CD4-positive, alpha-beta memory T cell (primary cell): ENCODE data around the gene MED26. TPM values are rescaled to one million over a fixed set of nuclear protein-coding genes. Genes with fewer than 3 reads are reported as not detected.

Experiments
- CTCF ChIA-PET: fragments of 350-600 bp; sonication (Branson Sonifier 250); formaldehyde crosslinking; loops from one replicate; lab custom pipeline; 2021; ENCODE audit warnings: inconsistent platforms; ENCODE audit not compliant: partially characterized antibody; lab: Charles Lee
- POLR2A ChIA-PET: fragments of 350-600 bp; sonication (Branson Sonifier 250); formaldehyde crosslinking; loops from one replicate; lab custom pipeline; 2021; ENCODE audit not compliant: partially characterized antibody; lab: Charles Lee
- DNase-seq, 5 donors: peaks; one replicate each; pipeline versions ENCODE4 v3.0.0 to v3.0.0-alpha.2; 2020 to 2022; ENCODE audit warnings: mixed read lengths in 1 of 5
- H3K27ac ChIP-seq: one replicate; pipeline ENCODE4 v1.7.0; 2013; ENCODE audit warnings: low read depth, low read length
- H3K27me3 ChIP-seq: 2 replicates; pipeline ENCODE4 v1.7.0; 2013; ENCODE audit warnings: mild to moderate bottlenecking, low read length, moderate library complexity; ENCODE audit not compliant: insufficient read depth
- H3K36me3 ChIP-seq: 2 replicates; pipeline ENCODE4 v1.7.0; 2013; ENCODE audit warnings: mild to moderate bottlenecking, low read length, moderate library complexity; ENCODE audit not compliant: insufficient read depth
- H3K4me1 ChIP-seq: 2 replicates; pipeline ENCODE4 v1.7.0; 2013; ENCODE audit warnings: mild to moderate bottlenecking, low read length, moderate library complexity; ENCODE audit not compliant: insufficient read depth
- H3K4me3 ChIP-seq, 2 donors: one replicate each; pipeline ENCODE4 v1.7.0; 2013; ENCODE audit warnings: low read length in 2 of 2, mild to moderate bottlenecking in 1 of 2
- H3K9me3 ChIP-seq, 2 donors: one replicate each; pipeline ENCODE4 v1.7.0; 2013; ENCODE audit warnings: low read length in 2 of 2, control low read depth in 1 of 2; ENCODE audit not compliant: control insufficient read depth in 1 of 2
- H3K27ac Mint-ChIP-seq, 7 donors: one replicate each; pipeline ENCODE4 v1.8.0; 2020 to 2021; ENCODE audit warnings: mixed read lengths in 7 of 7, mild to moderate bottlenecking in 6 of 7, inconsistent platforms in 3 of 7, moderate library complexity in 3 of 7
- H3K27me3 Mint-ChIP-seq, 2 donors: one replicate each; pipeline ENCODE4 v1.8.0; 2020 to 2021; ENCODE audit warnings: mixed read lengths in 2 of 2
- H3K36me3 Mint-ChIP-seq, 2 donors: one replicate each; pipeline ENCODE4 v1.8.0; 2020 to 2021; ENCODE audit warnings: mixed read lengths in 2 of 2, inconsistent platforms in 1 of 2, mild to moderate bottlenecking in 1 of 2
- H3K4me1 Mint-ChIP-seq, 4 donors: one replicate each; pipeline ENCODE4 v1.8.0; 2020 to 2021; ENCODE audit warnings: mixed read lengths in 4 of 4, mild to moderate bottlenecking in 1 of 4
- H3K4me3 Mint-ChIP-seq, 8 donors: one replicate each; pipeline ENCODE4 v1.8.0; 2020 to 2021; ENCODE audit warnings: mixed read lengths in 8 of 8, mild to moderate bottlenecking in 7 of 8, moderate library complexity in 6 of 8, inconsistent platforms in 3 of 8
- H3K9me3 Mint-ChIP-seq, 8 donors: one replicate each; pipeline ENCODE4 v1.8.0; 2020 to 2021; ENCODE audit warnings: mixed read lengths in 8 of 8, mild to moderate bottlenecking in 5 of 8, inconsistent platforms in 3 of 8, moderate library complexity in 1 of 8
- intact Hi-C: fragments of 100-400 bp; cut with micrococcal nuclease; formaldehyde crosslinking; loops from one replicate; pipeline ENCODE4 v1.15.1; 2023
- polyA plus RNA-seq, 2 donors: library from polyadenylated mRNA; unstranded; fragments of 300-500 nt; fragmentation: Illumina TruSeq; gene quantifications; one replicate each; pipeline ENCODE4 v1.2.3, GENCODE V29; 2021
- total RNA-seq, 2 experiments: library from RNA; stranded (reverse); gene quantifications; one replicate each; pipeline ENCODE4 v1.2.3, GENCODE V29; 2021

The MED26 gene
- total and polyA plus RNA-seq, 4 experiments from 2014 or later = 3.3 to 18.6 (median 11.2) TPM

- Mint-ChIP-seq H3K4me1 (peaks cover 53 to 93% (median 74%) of the 10 kb centered on the region in 4 donors), H3K27me3 (no peaks in the 10 kb centered on the region), H3K27ac (peak overlapping the region; percentile 96 to 99 (median 97)), H3K9me3 (peaks cover 0 to 3% (median 0%) of the 10 kb centered on the region in 8 donors), H3K4me3 (peak overlapping the region; percentile 70 to 90 (median 80)), H3K36me3 (peaks cover 2 to 8% of the 10 kb centered on the region in 2 donors)
- Histone ChIP-seq H3K27ac (peak overlapping the region; percentile 58), H3K36me3 (peaks cover 10% of the 10 kb centered on the region), H3K4me1 (peaks cover 86% of the 10 kb centered on the region), H3K9me3 (no peaks in the 10 kb centered on the region), H3K27me3 (no peaks in the 10 kb centered on the region), H3K4me3 (peak overlapping the region; percentile 45 to 52)
- peak; percentile 89 to 99 (median 91) for DNase-seq
- POLR2A ChIA-PET = interaction anchor here (0.9 to 11.2 kb wide), 15 partner anchors 9 to 260 kb away, joined by 3 to 109 read pairs (median 4); partner anchors contain the start of genes C19orf44, CALR3, KLF2 and MED26
- intact Hi-C loops = loop anchor here (1.0 kb wide), 4 partner anchors 12 to 44 kb away; partner anchors contain the start of genes CHERP, MED26 and SLC35E1
- CTCF ChIA-PET = interaction anchor here (0.7 to 2.1 kb wide), 6 partner anchors 11 to 44 kb away, joined by 3 to 8 read pairs (median 3); partner anchors contain the start of genes CHERP and MED26
These were observed 43.5 kb downstream of the MED26 start for GRCh38 chr19:16584248-16585093.

- H3K4me3 ChIP-seq = no peak overlapping the region
- peaks cover 43 to 83% (median 64%) of the 10 kb centered on the region in 4 donors for H3K4me1 Mint-ChIP-seq
- peaks cover 0 to 3% (median 0%) of the 10 kb centered on the region in 8 donors for H3K9me3 Mint-ChIP-seq
- ChIA-PET POLR2A (interaction anchor here (0.6 to 11.2 kb wide), 4 partner anchors 10 to 343 kb away, joined by 5 to 109 read pairs (median 6); partner anchors contain the start of genes MED26 and SLC35E1), CTCF (no interaction called here)
- H3K27ac Mint-ChIP-seq = peak overlapping the region; percentile 73 to 98 (median 97)
- H3K36me3 Mint-ChIP-seq = peaks cover 10 to 18% of the 10 kb centered on the region in 2 donors
- H3K27ac ChIP-seq = peak overlapping the region; percentile 57
- H3K4me3 Mint-ChIP-seq = peak overlapping the region in 3 of 8 donors; percentile 59 to 65 (median 61)
- H3K9me3 ChIP-seq = no peaks in the 10 kb centered on the region
- no peak for DNase-seq
- intact Hi-C loops = no loop called here
- H3K36me3 ChIP-seq = peaks cover 22% of the 10 kb centered on the region
- peaks cover 68% of the 10 kb centered on the region for H3K4me1 ChIP-seq
- H3K27me3 Mint-ChIP-seq = no peaks in the 10 kb centered on the region
- no peaks in the 10 kb centered on the region for H3K27me3 ChIP-seq
These were observed 45.3 kb downstream of the MED26 start for GRCh38 chr19:16582486-16583261.

- CTCF ChIA-PET = no interaction called here
- peaks cover 61% of the 10 kb centered on the region for H3K4me1 ChIP-seq
- H3K27me3 Mint-ChIP-seq = no peaks in the 10 kb centered on the region
- POLR2A ChIA-PET = interaction anchor here (1.3 to 11.2 kb wide), 3 partner anchors 9 to 46 kb away, joined by 5 to 109 read pairs (median 7); partner anchors contain the start of genes MED26 and SLC35E1
- H3K36me3 ChIP-seq = peaks cover 22% of the 10 kb centered on the region
- no peaks in the 10 kb centered on the region for H3K27me3 ChIP-seq
- H3K4me3 ChIP-seq = no peak overlapping the region
- peaks cover 0 to 3% (median 0%) of the 10 kb centered on the region in 8 donors for H3K9me3 Mint-ChIP-seq
- H3K27ac ChIP-seq = no peak overlapping the region
- intact Hi-C loops = no loop called here
- peaks cover 10 to 21% of the 10 kb centered on the region in 2 donors for H3K36me3 Mint-ChIP-seq
- peak overlapping the region in 6 of 7 donors; percentile 25 to 97 (median 74) for H3K27ac Mint-ChIP-seq
- H3K9me3 ChIP-seq = no peaks in the 10 kb centered on the region
- no peak for DNase-seq
- peak overlapping the region in 3 of 8 donors; percentile 18 to 65 (median 22) for H3K4me3 Mint-ChIP-seq
- peaks cover 39 to 79% (median 59%) of the 10 kb centered on the region in 4 donors for H3K4me1 Mint-ChIP-seq
These were observed 46.0 kb downstream of the MED26 start for GRCh38 chr19:16581971-16582343.

- Histone ChIP-seq H3K4me1 (peaks cover 55% of the 10 kb centered on the region), H3K27ac (no peak overlapping the region), H3K27me3 (no peaks in the 10 kb centered on the region), H3K4me3 (no peak overlapping the region), H3K9me3 (no peaks in the 10 kb centered on the region), H3K36me3 (peaks cover 23% of the 10 kb centered on the region)
- DNase-seq = no peak
- peak overlapping the region in 1 of 8 donors; percentile 65 for H3K4me3 Mint-ChIP-seq
- peaks cover 37 to 73% (median 55%) of the 10 kb centered on the region in 4 donors for H3K4me1 Mint-ChIP-seq
- ChIA-PET CTCF (no interaction called here), POLR2A (interaction anchor here (1.4 to 11.2 kb wide), 3 partner anchors 9 to 15 kb away, joined by 3 to 109 read pairs (median 7); partner anchors contain the start of gene SLC35E1)
- intact Hi-C loops = no loop called here
- H3K9me3 Mint-ChIP-seq = peaks cover 0 to 3% (median 0%) of the 10 kb centered on the region in 8 donors
- H3K27ac Mint-ChIP-seq = peak overlapping the region in 6 of 7 donors; percentile 53 to 97 (median 71)
- no peaks in the 10 kb centered on the region for H3K27me3 Mint-ChIP-seq
- H3K36me3 Mint-ChIP-seq = peaks cover 12 to 23% of the 10 kb centered on the region in 2 donors
These were observed 46.6 kb downstream of the MED26 start for GRCh38 chr19:16581145-16581970.

- H3K36me3 ChIP-seq = peaks cover 29% of the 10 kb centered on the region
- DNase-seq = no peak
- no peaks in the 10 kb centered on the region for H3K27me3 ChIP-seq
- intact Hi-C loops = no loop called here
- peaks cover 48% of the 10 kb centered on the region for H3K4me1 ChIP-seq
- H3K27ac ChIP-seq = no peak overlapping the region
- H3K4me1 Mint-ChIP-seq = peaks cover 22 to 66% (median 49%) of the 10 kb centered on the region in 4 donors
- peak overlapping the region; percentile 3 to 79 (median 61) for H3K27ac Mint-ChIP-seq
- H3K9me3 ChIP-seq = no peaks in the 10 kb centered on the region
- H3K4me3 ChIP-seq = no peak overlapping the region
- no peaks in the 10 kb centered on the region for H3K27me3 Mint-ChIP-seq
- peaks cover 0 to 3% (median 0%) of the 10 kb centered on the region in 8 donors for H3K9me3 Mint-ChIP-seq
- CTCF ChIA-PET = interaction anchor here (0.5 to 1.2 kb wide), 2 partner anchors 52 to 77 kb away, joined by 3 read pairs; no protein-coding TSS in a partner anchor
- H3K36me3 Mint-ChIP-seq = peaks cover 19 to 34% of the 10 kb centered on the region in 2 donors
- H3K4me3 Mint-ChIP-seq = peak overlapping the region in 1 of 8 donors; percentile 4
- POLR2A ChIA-PET = interaction anchor here (0.8 kb wide), 1 partner anchor 13 kb away, joined by 3 read pairs; no protein-coding TSS in a partner anchor
These were observed 48.6 kb downstream of the MED26 start for GRCh38 chr19:16579381-16579780.

GRCh38 chr19:16577531-16577985 is 50.4 kb downstream of the MED26 start:
- H3K9me3 Mint-ChIP-seq = peaks cover 0 to 3% (median 0%) of the 10 kb centered on the region in 8 donors
- Histone ChIP-seq H3K4me3 (no peak overlapping the region), H3K27me3 (no peaks in the 10 kb centered on the region), H3K4me1 (peaks cover 48% of the 10 kb centered on the region), H3K27ac (no peak overlapping the region), H3K36me3 (peaks cover 30% of the 10 kb centered on the region), H3K9me3 (no peaks in the 10 kb centered on the region)
- H3K4me1 Mint-ChIP-seq = peaks cover 32 to 66% (median 50%) of the 10 kb centered on the region in 4 donors
- peaks cover 22 to 49% of the 10 kb centered on the region in 2 donors for H3K36me3 Mint-ChIP-seq
- H3K27ac Mint-ChIP-seq = peak overlapping the region in 2 of 7 donors; percentile 46 to 47
- no peak overlapping the region for H3K4me3 Mint-ChIP-seq
- intact Hi-C loops = no loop called here
- ChIA-PET CTCF (interaction anchor here (0.6 to 1.1 kb wide), 2 partner anchors 10 to 37 kb away, joined by 3 read pairs; no protein-coding TSS in a partner anchor), POLR2A (interaction anchor here (1.4 to 3.0 kb wide), 2 partner anchors 10 to 50 kb away, joined by 5 to 11 read pairs; partner anchors contain the start of gene MED26)
- DNase-seq = no peak
- H3K27me3 Mint-ChIP-seq = no peaks in the 10 kb centered on the region
